GM19468 (cell line): ENCODE data around the gene NUTM2E.
"Not testable (repeated sequence)": the region's sequence is repeated elsewhere in the genome, so short reads cannot be mapped to it uniquely, and the experiment has no call there.

Experiments used
- ATAC-seq: cut with Tn5 transposase; IDR thresholded peaks from one replicate; pipeline ENCODE4 v1.9.1; 2021; ENCODE audit warnings: mild to moderate bottlenecking, moderate library complexity, moderate number of reproducible peaks; ENCODE audit not compliant: unreplicated experiment; ENCODE audit errors: extremely low read depth

NUTM2E gene

GRCh38 chr10:79862269-79862668 lies 35.7 kb downstream of the NUTM2E start:
- ATAC-seq: not testable (repeated sequence)

GRCh38 chr10:79862803-79863202 lies 36.3 kb downstream of the NUTM2E start:
- ATAC-seq: not testable (repeated sequence)

GRCh38 chr10:79866903-79867551 lies 40.5 kb downstream of the NUTM2E start:
- ATAC-seq: not testable (repeated sequence)

- ATAC-seq: not testable (repeated sequence)
Observed at GRCh38 chr10:79868023-79868422, 41.5 kb downstream of the NUTM2E start.

DNA sequence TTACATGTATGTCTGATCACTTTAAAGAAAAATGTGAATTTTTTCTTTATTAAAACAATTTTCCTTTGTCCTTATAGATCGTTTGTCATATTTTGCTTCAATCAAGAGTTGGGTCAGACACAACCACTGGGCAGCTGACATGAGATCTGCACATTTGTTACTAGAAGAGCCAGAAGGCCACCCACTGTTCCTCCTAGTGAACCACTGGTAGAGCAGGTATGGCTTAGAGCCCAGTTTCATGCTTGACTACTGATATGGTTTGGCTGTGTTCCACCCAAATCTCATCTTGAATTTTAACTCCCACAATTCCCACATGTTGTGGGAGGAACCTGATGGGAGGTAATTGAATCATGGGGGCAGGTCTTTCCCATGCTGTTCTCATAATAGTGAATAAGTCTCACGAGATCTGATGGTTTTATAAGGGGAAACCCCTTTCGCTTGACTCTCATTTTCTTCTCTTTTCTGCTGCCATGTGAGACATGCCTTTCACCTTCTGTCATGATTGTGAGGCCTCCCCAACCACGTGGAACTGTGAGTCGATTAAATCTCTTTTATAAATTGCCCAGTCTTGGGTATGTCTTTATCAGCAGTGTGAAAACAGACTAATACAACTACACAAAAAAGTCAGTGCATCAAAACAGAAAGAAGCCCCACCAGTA lies 43.0 kb downstream of the NUTM2E start:
- ATAC-seq: not testable (repeated sequence)

- ATAC-seq: not testable (repeated sequence)
Observed at GRCh38 chr10:79871729-79872128, 45.2 kb downstream of the NUTM2E start.
